GM23338 (cell line): Measurements from ENCODE around the gene RBL2. TPM values are rescaled to one million over a fixed set of nuclear protein-coding genes. Genes with fewer than 3 reads are reported as not detected.

Experiments
- ATAC-seq: fragments of 200-7000 bp; cut with Tn5 transposase; 3 replicates; pipeline ENCODE4 v1.9.1; 2020
- DNase-seq: peaks from one replicate; pipeline ENCODE4 v3.0.0-alpha.2; 2015; ENCODE audit warnings: low spot score
- H2AFZ ChIP-seq: fragments of 200-600 bp; sonication (generic); 2 replicates; pipeline ENCODE4 v1.8.0; 2016; ENCODE audit warnings: antibody characterized with exemption, mild to moderate bottlenecking, moderate library complexity
- H3F3A ChIP-seq: fragments of 200-600 bp; sonication (generic); replicated peaks from 2 replicates; pipeline ENCODE4 v1.8.0; 2017; ENCODE audit warnings: antibody characterized with exemption, mixed run types, low read depth
- H3K27ac ChIP-seq: fragments of 200-600 bp; sonication (generic); 2 replicates; pipeline ENCODE4 v1.6.1; 2016; ENCODE audit warnings: low read depth
- H3K27me3 ChIP-seq: fragments of 200-600 bp; sonication (generic); 2 replicates; pipeline ENCODE4 v1.8.0; 2016; ENCODE audit warnings: mild to moderate bottlenecking, mixed run types, moderate library complexity; ENCODE audit not compliant: insufficient read depth
- H3K36me3 ChIP-seq: fragments of 200-600 bp; sonication (generic); 2 replicates; pipeline ENCODE4 v1.8.0; 2016; ENCODE audit warnings: mild to moderate bottlenecking; ENCODE audit not compliant: insufficient read depth
- H3K4me1 ChIP-seq: fragments of 200-600 bp; sonication (generic); 2 replicates; pipeline ENCODE4 v1.8.0; 2016; ENCODE audit warnings: mild to moderate bottlenecking, moderate library complexity; ENCODE audit not compliant: insufficient read depth
- H3K4me2 ChIP-seq: fragments of 200-600 bp; sonication (generic); 2 replicates; pipeline ENCODE4 v1.7.1; 2017; ENCODE audit warnings: mixed run types
- H3K4me3 ChIP-seq: fragments of 200-600 bp; sonication (generic); 2 replicates; pipeline ENCODE4 v1.6.1; 2016; ENCODE audit warnings: mixed run types
- H3K79me2 ChIP-seq: fragments of 200-600 bp; sonication (generic); replicated peaks from 2 replicates; pipeline ENCODE4 v1.8.0; 2017; ENCODE audit warnings: mild to moderate bottlenecking; ENCODE audit not compliant: insufficient read depth
- H3K9me2 ChIP-seq: fragments of 200-600 bp; sonication (generic); 2 replicates; pipeline ENCODE4 v1.8.0; 2017; ENCODE audit not compliant: insufficient read depth
- H4K20me1 ChIP-seq: fragments of 200-600 bp; sonication (generic); replicated peaks from 2 replicates; pipeline ENCODE4 v1.8.0; 2017; ENCODE audit warnings: mild to moderate bottlenecking; ENCODE audit not compliant: insufficient read depth
- H3K27ac Mint-ChIP-seq: 2 replicates; pipeline ENCODE4 v1.8.0; 2020; ENCODE audit warnings: inconsistent platforms, mild to moderate bottlenecking, moderate library complexity, mixed read lengths
- H3K27me3 Mint-ChIP-seq: 3 replicates; pipeline ENCODE4 v1.8.0; 2022; ENCODE audit warnings: low read depth, mild to moderate bottlenecking, moderate library complexity, mixed read lengths, inconsistent platforms; ENCODE audit not compliant: insufficient read depth, poor library complexity
- H3K36me3 Mint-ChIP-seq: 3 replicates; pipeline ENCODE4 v1.8.0; 2021; ENCODE audit warnings: low read depth, mild to moderate bottlenecking, inconsistent platforms, moderate library complexity, mixed read lengths
- H3K4me1 Mint-ChIP-seq: 3 replicates; pipeline ENCODE4 v1.8.0; 2020; ENCODE audit warnings: mild to moderate bottlenecking, inconsistent platforms, mixed read lengths
- H3K4me3 Mint-ChIP-seq: 3 replicates; pipeline ENCODE4 v1.8.0; 2021; ENCODE audit warnings: moderate library complexity, mild to moderate bottlenecking, inconsistent platforms, mixed read lengths
- H3K9me3 Mint-ChIP-seq: 3 replicates; pipeline ENCODE4 v1.8.0; 2020; ENCODE audit warnings: moderate library complexity, mild to moderate bottlenecking, inconsistent platforms, mixed read lengths
- CREB1 ChIP-seq: fragments of 250-450 bp; sonication (Bioruptor Pico); IDR thresholded peaks from 2 replicates; pipeline ENCODE4 v1.5.0; 2020; ENCODE audit warnings: low read depth, mild to moderate bottlenecking, moderate library complexity
- EZH2 ChIP-seq: fragments of 200-600 bp; sonication (generic); IDR thresholded peaks from one replicate; pipeline ENCODE4 v1.8.0; 2017; ENCODE audit warnings: antibody characterized with exemption, mild to moderate bottlenecking, low read depth; ENCODE audit not compliant: unreplicated experiment
- EZH2phosphoT487 ChIP-seq: fragments of 200-600 bp; sonication (generic); IDR thresholded peaks from one replicate; pipeline ENCODE4 v1.8.1; 2018; ENCODE audit warnings: antibody characterized with exemption; ENCODE audit not compliant: unreplicated experiment
- JUNB ChIP-seq: IDR thresholded peaks from one replicate; pipeline ENCODE4 v1.6.1; 2016; ENCODE audit warnings: antibody characterized with exemption; ENCODE audit not compliant: unreplicated experiment
- NANOG ChIP-seq: IDR thresholded peaks from 2 replicates; pipeline ENCODE4 v1.6.1; 2016; ENCODE audit warnings: antibody characterized with exemption, borderline replicate concordance
- POLR2AphosphoS5 ChIP-seq: IDR thresholded peaks from 2 replicates; pipeline ENCODE4 v1.6.1; 2016; ENCODE audit warnings: antibody characterized with exemption, low read depth
- REST ChIP-seq: IDR thresholded peaks from one replicate; pipeline ENCODE4 v1.6.1; 2018; ENCODE audit warnings: antibody characterized with exemption; ENCODE audit not compliant: unreplicated experiment
- STAT1 ChIP-seq: IDR thresholded peaks from one replicate; pipeline ENCODE4 v1.6.1; 2016; ENCODE audit warnings: antibody characterized with exemption; ENCODE audit not compliant: unreplicated experiment
- ZNF114 ChIP-seq: fragments of 250-450 bp; sonication (Bioruptor Pico); IDR thresholded peaks from 2 replicates; pipeline ENCODE4 v1.5.0; 2020; ENCODE audit warnings: mild to moderate bottlenecking, moderate library complexity
- ZNF331 ChIP-seq: fragments of 250-450 bp; sonication (Bioruptor Pico); IDR thresholded peaks from 2 replicates; pipeline ENCODE4 v1.5.0; 2020; ENCODE audit warnings: low read depth, mild to moderate bottlenecking, moderate library complexity
- polyA plus RNA-seq: library from polyadenylated mRNA; unstranded; fragments of >200 nt; fragmentation: Nextera tagmentation; extraction: Ambion mirVana; gene quantifications from 2 replicates; pipeline ENCODE4 v1.2.1, GENCODE V29; 2016
- total RNA-seq: library from RNA; depleted of rRNA; stranded (reverse); fragments of >200 nt; shearing (Covaris generic); gene quantifications from 2 replicates; pipeline ENCODE4 v1.2.3, GENCODE V29; 2014
- TF ChIP-seq, protein P1 (sequence below): IDR thresholded peaks from 2 replicates; pipeline ENCODE4 v1.6.1; 2016; ENCODE audit warnings: antibody characterized with exemption
- TF ChIP-seq, protein P2 (sequence below), 2 experiments: fragments of 200-600 bp in 1 of 2; sonication (generic) in 1 of 2; conservative IDR thresholded peaks; 2 replicates each; pipeline versions ENCODE4 v1.5.1 to v1.6.1; 2016 to 2017; ENCODE audit warnings: antibody characterized with exemption in 2 of 2, low read depth in 2 of 2, mild to moderate bottlenecking in 2 of 2, moderate library complexity in 1 of 2

The RBL2 gene
- total and polyA plus RNA-seq, 2 experiments from 2014 or later: 15.4 to 43.3 TPM

DNA sequence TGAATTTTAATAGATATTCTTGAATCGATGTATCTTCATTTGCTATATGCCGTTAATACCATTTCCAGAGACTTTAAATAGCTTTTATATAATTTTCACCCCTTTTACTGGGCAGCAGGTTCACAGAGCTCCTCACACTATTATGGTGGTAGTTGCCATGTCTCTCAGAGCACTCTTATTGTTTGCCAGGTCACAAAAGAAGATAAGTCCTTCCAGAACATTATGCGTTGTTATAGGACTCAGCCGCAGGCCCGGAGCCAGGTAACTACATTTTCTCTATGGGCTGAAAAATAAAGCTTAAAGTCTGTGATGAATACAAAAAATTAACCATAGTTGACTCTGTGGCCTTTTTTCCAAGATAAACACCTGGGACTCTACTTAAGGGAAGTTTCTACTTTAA is 44.7 kb downstream of the RBL2 start (continued):
- TF ChIP-seq REST (no peak), POLR2AphosphoS5 (no peak), STAT1 (no peak), ZNF331 (no peak), JUNB (no peak), EZH2 (no peak)
- TF ChIP-seq, protein P1, sequence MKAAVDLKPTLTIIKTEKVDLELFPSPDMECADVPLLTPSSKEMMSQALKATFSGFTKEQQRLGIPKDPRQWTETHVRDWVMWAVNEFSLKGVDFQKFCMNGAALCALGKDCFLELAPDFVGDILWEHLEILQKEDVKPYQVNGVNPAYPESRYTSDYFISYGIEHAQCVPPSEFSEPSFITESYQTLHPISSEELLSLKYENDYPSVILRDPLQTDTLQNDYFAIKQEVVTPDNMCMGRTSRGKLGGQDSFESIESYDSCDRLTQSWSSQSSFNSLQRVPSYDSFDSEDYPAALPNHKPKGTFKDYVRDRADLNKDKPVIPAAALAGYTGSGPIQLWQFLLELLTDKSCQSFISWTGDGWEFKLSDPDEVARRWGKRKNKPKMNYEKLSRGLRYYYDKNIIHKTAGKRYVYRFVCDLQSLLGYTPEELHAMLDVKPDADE: no peak
- TF ChIP-seq, protein P2, sequence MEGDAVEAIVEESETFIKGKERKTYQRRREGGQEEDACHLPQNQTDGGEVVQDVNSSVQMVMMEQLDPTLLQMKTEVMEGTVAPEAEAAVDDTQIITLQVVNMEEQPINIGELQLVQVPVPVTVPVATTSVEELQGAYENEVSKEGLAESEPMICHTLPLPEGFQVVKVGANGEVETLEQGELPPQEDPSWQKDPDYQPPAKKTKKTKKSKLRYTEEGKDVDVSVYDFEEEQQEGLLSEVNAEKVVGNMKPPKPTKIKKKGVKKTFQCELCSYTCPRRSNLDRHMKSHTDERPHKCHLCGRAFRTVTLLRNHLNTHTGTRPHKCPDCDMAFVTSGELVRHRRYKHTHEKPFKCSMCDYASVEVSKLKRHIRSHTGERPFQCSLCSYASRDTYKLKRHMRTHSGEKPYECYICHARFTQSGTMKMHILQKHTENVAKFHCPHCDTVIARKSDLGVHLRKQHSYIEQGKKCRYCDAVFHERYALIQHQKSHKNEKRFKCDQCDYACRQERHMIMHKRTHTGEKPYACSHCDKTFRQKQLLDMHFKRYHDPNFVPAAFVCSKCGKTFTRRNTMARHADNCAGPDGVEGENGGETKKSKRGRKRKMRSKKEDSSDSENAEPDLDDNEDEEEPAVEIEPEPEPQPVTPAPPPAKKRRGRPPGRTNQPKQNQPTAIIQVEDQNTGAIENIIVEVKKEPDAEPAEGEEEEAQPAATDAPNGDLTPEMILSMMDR (conservative IDR thresholded peaks at IDR 0.05; ENCODE audit: low read depth in 2 of 2): no peak

DNA sequence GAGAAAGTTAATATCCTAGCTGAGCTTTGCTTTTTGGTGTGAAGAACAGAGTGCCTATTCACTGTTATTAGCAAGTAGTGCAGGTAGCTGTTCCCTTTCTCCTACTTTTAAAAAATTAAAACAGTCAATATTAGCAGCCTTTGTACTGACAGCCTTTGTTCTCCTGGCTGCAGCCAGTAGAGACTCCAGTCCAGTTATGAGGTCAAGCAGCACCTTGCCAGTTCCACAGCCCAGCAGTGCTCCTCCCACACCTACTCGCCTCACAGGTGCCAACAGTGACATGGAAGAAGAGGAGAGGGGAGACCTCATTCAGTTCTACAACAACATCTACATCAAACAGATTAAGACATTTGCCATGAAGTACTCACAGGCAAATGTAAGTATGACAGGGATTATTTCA is 46.1 kb downstream of the RBL2 start:
- H3K36me3 Mint-ChIP-seq: peaks cover 64% of the 10 kb centered on the region
- H3K27me3 Mint-ChIP-seq: peaks cover 4% of the 10 kb centered on the region
- Histone ChIP-seq H3K27ac (no peak overlapping the region), H2AFZ (no peak overlapping the region), H3K4me2 (no peak overlapping the region), H4K20me1 (peaks cover 8% of the 10 kb centered on the region; the same call in 1 of the 2 replicates), H3F3A (no peaks in the 10 kb centered on the region), H3K27me3 (no peaks in the 10 kb centered on the region), H3K4me3 (no peak overlapping the region), H3K4me1 (no peaks in the 10 kb centered on the region), H3K79me2 (no peaks in the 10 kb centered on the region), H3K36me3 (peaks cover 50% of the 10 kb centered on the region), H3K9me2 (no peaks in the 10 kb centered on the region)
- DNase-seq (no peak), ATAC-seq (no peak)
- H3K27ac Mint-ChIP-seq: no peak overlapping the region
- H3K4me1 Mint-ChIP-seq: no peaks in the 10 kb centered on the region
- no peak overlapping the region for H3K4me3 Mint-ChIP-seq
- peaks cover 1% of the 10 kb centered on the region; the same call in 1 of the 3 replicates for H3K9me3 Mint-ChIP-seq
- TF ChIP-seq CREB1 (CRISPR knock-in tag) (no peak), STAT1 (no peak), ZNF114 (no peak), POLR2AphosphoS5 (no peak), EZH2phosphoT487 (no peak), ZNF331 (no peak), REST (no peak), JUNB (no peak), NANOG (no peak), EZH2 (no peak)
- TF ChIP-seq, protein P1: no peak
- TF ChIP-seq, protein P2 (conservative IDR thresholded peaks at IDR 0.05; ENCODE audit: low read depth in 2 of 2): no peak
